ENCODE results near the gene C5orf63. TPM values are rescaled to one million over a fixed set of nuclear protein-coding genes. Genes with fewer than 3 reads are reported as not detected.
A peak's percentile ranks its signal among the peaks of the same experiment; 100 is the strongest.

The C5orf63 gene
- total and polyA plus RNA-seq, 10 of the 15 experiments (the other 5 are each of a cell fraction or from before 2014, with no cell fraction given) = 8.7 to 54.3 (median 11.9) TPM

- TF ChIP-seq RELB (IDR thresholded peaks at IDR 0.05; ENCODE audit: low read depth) (no peak), ZSCAN29 (IDR thresholded peaks at IDR 0.05) (no peak), WRNIP1 (IDR thresholded peaks at IDR 0.05; ENCODE audit: borderline replicate concordance, low read depth, low read length) (no peak), ETV6 (conservative IDR thresholded peaks at IDR 0.05 in 1 of 2, IDR thresholded peaks at IDR 0.05 in 1 of 2; ENCODE audit: borderline replicate concordance in 1 of 2, low read depth in 1 of 2) (peak in 1 of 2 experiments; percentile 99; a peak in 3 of 4 replicates), KAT2A (conservative IDR thresholded peaks at IDR 0.05; ENCODE audit: control insufficient read depth, low read depth, low read length) (no peak), IKZF2 (IDR thresholded peaks at IDR 0.05) (peak in 1 of 2 experiments; percentile 29; a peak in 1 of 4 replicates), NFYB (IDR thresholded peaks at IDR 0.05; ENCODE audit: insufficient read depth, low read depth, low read length) (no peak), TBL1XR1 (IDR thresholded peaks at IDR 0.05; ENCODE audit: low read depth, low read length) (no peak), SUZ12 (IDR thresholded peaks at IDR 0.05; ENCODE audit: unreplicated experiment) (no peak), RUNX3 (IDR thresholded peaks at IDR 0.05; ENCODE audit: low read length) (peak; percentile 30; the same call in 1 of the 2 replicates), CTCF (IDR thresholded peaks at IDR 0.05 in 2 of 3, conservative IDR thresholded peaks at IDR 0.05 in 1 of 3; ENCODE audit: control insufficient read depth in 2 of 3, extremely low read depth in 1 of 3, insufficient read depth in 1 of 3, low read depth in 3 of 3, low read length in 3 of 3) (0 out of 6 replicates have a peak, but pooled peaks of 1 of the 3 experiments have one; percentile 12), POLR2AphosphoS5 (IDR thresholded peaks at IDR 0.05; ENCODE audit: low read length) (peak; percentile 62; the same call in 1 of the 2 replicates), EP300 (IDR thresholded peaks at IDR 0.05; ENCODE audit: borderline replicate concordance in 1 of 2, control insufficient read depth in 1 of 2, low read depth in 2 of 2, low read length in 2 of 2) (no peak), E2F8 (IDR thresholded peaks at IDR 0.05; ENCODE audit: low read depth, partially characterized antibody) (no peak), SMAD1 (IDR thresholded peaks at IDR 0.05; ENCODE audit: low read depth, partially characterized antibody) (peak; percentile 37), MYB (IDR thresholded peaks at IDR 0.05; ENCODE audit: borderline replicate concordance, low read depth, low read length) (no peak)
These were observed at the start of gene C5orf63 (continued) for GRCh38 chr5:127072861-127073846.

All from GM12878 (cell line).